ENCODE results near the gene MARCHF4.

- TF ChIP-seq CTCF (IDR thresholded peaks at IDR 0.05) (no peak), POLR2A (IDR thresholded peaks at IDR 0.05) (no peak)
Measured at GRCh38 chr2:216387262-216387661, 15.0 kb upstream of the MARCHF4 start.
